ENCODE data around the gene SLC25A47. TPM values are rescaled to one million over a fixed set of nuclear protein-coding genes. Genes with fewer than 3 reads are reported as not detected.

Gene SLC25A47
- total RNA-seq (not detected in 2 replicates), polyA plus RNA-seq (0.09 and 0.80 TPM in 2 replicates)

- no peaks in the 10 kb centered on the region for H3K36me3 ChIP-seq
- H3K4me3 ChIP-seq: no peak within 1 kb of the TSS
- H3K27me3 ChIP-seq: no peaks in the 10 kb centered on the region
- no peak for TF ChIP-seq CTCF (IDR thresholded peaks at IDR 0.05; ENCODE audit: low read depth, low read length)
- peaks cover 4% of the 10 kb centered on the region for H3K4me1 ChIP-seq (ENCODE audit: low read depth)
- DNase-seq (ENCODE audit: low read depth in 1 of 2, low spot score in 1 of 2): no peak
- no peaks in the 10 kb centered on the region for H3K9me3 ChIP-seq (ENCODE audit: low read depth)
- no peak within 1 kb of the TSS for H3K27ac ChIP-seq
Measured at GRCh38 chr14:100323121-100323941, at the start of gene SLC25A47. Gene SLC25A47 (plus strand): TSS chr14:100323339. CDS start chr14:100323415, 76 bp downstream.

GRCh38 chr14:100274250-100274649 is 48.9 kb upstream of the SLC25A47 start:
- no peaks in the 10 kb centered on the region for H3K4me1 ChIP-seq (ENCODE audit: low read depth)
- peaks cover 5% of the 10 kb centered on the region for H3K36me3 ChIP-seq
- no peak for TF ChIP-seq CTCF (IDR thresholded peaks at IDR 0.05; ENCODE audit: low read depth, low read length)
- no peaks in the 10 kb centered on the region for H3K27me3 ChIP-seq
- H3K9me3 ChIP-seq (ENCODE audit: low read depth): no peaks in the 10 kb centered on the region
- DNase-seq (ENCODE audit: low read depth in 1 of 2, low spot score in 1 of 2): no peak
- no peak overlapping the region for H3K27ac ChIP-seq
- no peak overlapping the region for H3K4me3 ChIP-seq

DNA sequence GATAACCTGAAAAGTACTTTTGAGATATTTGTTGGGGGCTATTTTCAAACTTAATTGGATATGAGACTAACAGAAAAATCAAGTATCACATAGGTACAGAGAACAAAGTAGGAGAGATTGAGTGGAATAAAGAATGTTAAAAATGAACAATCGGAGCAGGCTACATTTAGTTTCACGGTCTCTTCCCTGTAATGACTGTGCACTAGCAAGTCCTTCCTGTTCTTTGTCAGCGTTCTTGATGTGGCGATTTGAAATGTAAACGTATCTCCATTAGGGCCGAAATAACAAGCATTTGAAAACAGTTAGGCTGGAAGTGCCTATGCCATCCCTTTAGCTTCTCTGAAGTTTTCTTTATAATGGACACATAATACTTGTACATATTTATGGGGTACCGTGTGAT is 47.9 kb upstream of the SLC25A47 start:
- peaks cover 5% of the 10 kb centered on the region for H3K36me3 ChIP-seq
- TF ChIP-seq CTCF (IDR thresholded peaks at IDR 0.05; ENCODE audit: low read depth, low read length): no peak
- DNase-seq (ENCODE audit: low read depth in 1 of 2, low spot score in 1 of 2): no peak
- H3K9me3 ChIP-seq (ENCODE audit: low read depth): no peaks in the 10 kb centered on the region
- H3K4me1 ChIP-seq (ENCODE audit: low read depth): no peaks in the 10 kb centered on the region
- H3K4me3 ChIP-seq: no peak overlapping the region
- no peaks in the 10 kb centered on the region for H3K27me3 ChIP-seq
- peak overlapping the region; percentile 39 for H3K27ac ChIP-seq

GRCh38 chr14:100278702-100279101 is 44.4 kb upstream of the SLC25A47 start:
- Histone ChIP-seq H3K36me3 (peaks cover 5% of the 10 kb centered on the region), H3K4me3 (no peak overlapping the region), H3K9me3 (ENCODE audit: low read depth) (no peaks in the 10 kb centered on the region), H3K4me1 (ENCODE audit: low read depth) (peaks cover 9% of the 10 kb centered on the region), H3K27ac (no peak overlapping the region), H3K27me3 (no peaks in the 10 kb centered on the region)
- peak; percentile 48 for TF ChIP-seq CTCF (IDR thresholded peaks at IDR 0.05; ENCODE audit: low read depth, low read length)
- DNase-seq (ENCODE audit: low read depth in 1 of 2, low spot score in 1 of 2): peak in 1 of 2 donors; percentile 76

DNA sequence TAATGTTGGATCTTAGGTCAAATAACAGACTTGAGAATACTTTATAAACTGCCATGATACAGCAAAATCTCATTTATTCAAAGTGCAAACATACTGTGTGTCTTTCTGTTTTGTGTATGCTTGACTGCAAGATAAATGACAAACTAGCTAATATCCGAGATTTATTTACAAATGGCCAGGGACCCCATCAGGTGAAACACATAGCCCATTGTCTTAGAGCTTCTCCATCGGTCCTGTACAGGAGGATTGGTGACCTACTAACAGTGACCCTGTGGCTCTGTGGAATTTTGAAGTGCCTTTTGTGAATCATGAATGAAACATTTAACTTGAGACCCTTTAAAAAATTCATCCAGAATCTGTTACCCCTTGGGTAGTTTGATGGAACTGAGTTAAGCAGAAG is 44.0 kb upstream of the SLC25A47 start:
- Histone ChIP-seq H3K27ac (no peak overlapping the region), H3K9me3 (ENCODE audit: low read depth) (no peaks in the 10 kb centered on the region), H3K36me3 (peaks cover 5% of the 10 kb centered on the region), H3K4me1 (ENCODE audit: low read depth) (peaks cover 9% of the 10 kb centered on the region), H3K4me3 (no peak overlapping the region), H3K27me3 (no peaks in the 10 kb centered on the region)
- no peak for DNase-seq (ENCODE audit: low read depth in 1 of 2, low spot score in 1 of 2)
- TF ChIP-seq CTCF (IDR thresholded peaks at IDR 0.05; ENCODE audit: low read depth, low read length): no peak
